Adrenal gland (tissue), 12 donors: ENCODE measurements around the gene IL5RA. TPM values are rescaled to one million over a fixed set of nuclear protein-coding genes. Genes with fewer than 3 reads are reported as not detected.

Experiments
- DNase-seq, 7 donors: peaks; one replicate each; pipeline ENCODE4 v3.0.0-alpha.2; 2019 to 2020
- H3K27ac ChIP-seq, 5 donors: fragments of 200-600 bp; sonication (generic) in 4 of 5; 1 replicate in 3 of 5; 2 replicates in 2 of 5; pipeline versions ENCODE4 v1.5.1 to v1.8.0; 2016 to 2020; ENCODE audit warnings: mild to moderate bottlenecking in 1 of 5
- H3K27me3 ChIP-seq: fragments of 200-600 bp; 2 replicates; pipeline ENCODE4 v1.8.0; 2021
- H3K36me3 ChIP-seq, 2 donors: fragments of 200-600 bp; replicated peaks in 1 of 2; 1 replicate in 1 of 2; 2 replicates in 1 of 2; pipeline versions ENCODE4 v1.5.1 to v1.8.0; 2018 to 2022
- H3K4me1 ChIP-seq, 2 donors: fragments of 200-600 bp; replicated peaks in 1 of 2; 1 replicate in 1 of 2; 2 replicates in 1 of 2; pipeline versions ENCODE4 v1.5.1 to v1.8.0; 2018 to 2021
- H3K4me3 ChIP-seq, 4 donors: fragments of 200-600 bp; sonication (generic) in 3 of 4; one replicate each; pipeline ENCODE4 v1.5.1; 2016 to 2018
- H3K9me3 ChIP-seq, 3 donors: fragments of 200-600 bp; sonication (generic) in 1 of 3; replicated peaks in 1 of 3; 1 replicate in 2 of 3; 2 replicates in 1 of 3; pipeline versions ENCODE4 v1.5.1 to v1.8.0; 2016 to 2021
- CTCF ChIP-seq, 6 experiments: fragments of 450-650 bp in 4 of 6; fragments of 200-600 bp in 2 of 6; sonication (generic) in 1 of 6; IDR thresholded peaks; 1 replicate in 5 of 6; 2 replicates in 1 of 6; pipeline versions ENCODE4 v1.5.1 to v1.8.0; 2016 to 2021; ENCODE audit warnings: antibody characterized with exemption in 6 of 6, mild to moderate bottlenecking in 2 of 6, moderate library complexity in 1 of 6
- POLR2A ChIP-seq, 2 donors: fragments of 450-650 bp; IDR thresholded peaks; one replicate each; pipeline ENCODE4 v1.6.1; 2017; ENCODE audit warnings: antibody characterized with exemption in 2 of 2, mild to moderate bottlenecking in 2 of 2, moderate library complexity in 1 of 2
- WGBS, 4 donors: extraction: QIAGEN DNeasy Blood & Tissue Kit in 2 of 4; methylation state at CpG; one replicate each; pipeline versions ENCODE4 v1.1.5 to v1.1.7; 2013 to 2017; 5-methylcytosine and 5-hydroxymethylcytosine counted together
- intact Hi-C, 2 donors: fragments of 100-400 bp; cut with DNase I; formaldehyde crosslinking; loops; one replicate each; pipeline versions ENCODE4 v1.14.1 to v1.15.0; 2022 to 2023
- polyA plus RNA-seq, 3 donors: library from polyadenylated mRNA; stranded (reverse); fragments of 200-250 nt in 2 of 3; fragments of 350-450 nt in 1 of 3; fragmentation: Illumina TruSeq in 1 of 3; extraction: RNeasy Lipid Tissue Mini Kit (QIAGEN cat#74804) in 1 of 3; gene quantifications; one replicate each; pipeline ENCODE4 v1.2.3, GENCODE V29; 2013 to 2014
- small RNA-seq, 2 donors: library from RNA; depleted of rRNA; stranded (forward); fragments of <200 nt; gene quantifications; one replicate each; pipeline ENCODE3, GENCODE V24; 2016
- total RNA-seq, 9 donors: library from RNA; depleted of rRNA in 4 of 9; stranded (reverse); fragments of >200 nt in 4 of 9; fragments of 120-200 nt in 1 of 9; fragmentation: NEBNext Ultra II Directional in 1 of 9; extraction: Animal tissue kit (Norgen Biotek cat#: 25700) in 1 of 9; gene quantifications; one replicate each; pipeline versions ENCODE4 v1.1.0 to v1.2.4, GENCODE V29; 2013 to 2023
- donor health status: healthy with polysubstance abuse.
- donor health status: Bipolar disorder and iron deficiency.
- donor health status: DM: yes; HTN: yes; CAD: no.
- donor health status: DM: no; HTN: no; CAD: no.
- donor health status: DM: no; HTN: no; CAD: no.
- donor health status: DM: yes; HTN: yes; CAD: no.

The IL5RA gene
- total and polyA plus RNA-seq, 12 donors, result under 0.01 to 0.18 (median 0.09) TPM; not detected in 6

GRCh38 chr3:3023111-3023745 lies 86.9 kb downstream of the IL5RA start:
- TF ChIP-seq CTCF (IDR thresholded peaks at IDR 0.05) (no peak), POLR2A (IDR thresholded peaks at IDR 0.05) (no peak)
- Histone ChIP-seq H3K4me1 (no peaks in the 10 kb centered on the region), H3K9me3 (no peaks in the 10 kb centered on the region), H3K36me3 (no peaks in the 10 kb centered on the region), H3K27ac (no peak overlapping the region), H3K27me3 (peaks cover 8% of the 10 kb centered on the region), H3K4me3 (no peak overlapping the region)
- intact Hi-C loops, result no loop called here
- WGBS, 4 donors, result 53 to 56% (median 54%) methylated on average over 7 of the region's 7 CpGs
- DNase-seq, result no peak

- DNase-seq, result no peak
- no peak overlapping the region for H3K27ac ChIP-seq
- peaks cover 8% of the 10 kb centered on the region for H3K27me3 ChIP-seq
- no peak overlapping the region for H3K4me3 ChIP-seq
- H3K4me1 ChIP-seq, result no peaks in the 10 kb centered on the region
- TF ChIP-seq POLR2A (IDR thresholded peaks at IDR 0.05) (no peak), CTCF (IDR thresholded peaks at IDR 0.05) (no peak)
- WGBS, 4 donors, result 78 to 87% (median 86%) methylated on average over 7 of the region's 7 CpGs
- no peaks in the 10 kb centered on the region for H3K36me3 ChIP-seq
- intact Hi-C loops, result no loop called here
- H3K9me3 ChIP-seq, result no peaks in the 10 kb centered on the region
Measured at GRCh38 chr3:3020209-3020608, 90.0 kb downstream of the IL5RA start.

Small RNAs within 50 kb of the gene (small RNA-seq; reads per million reads assigned to genes)
- 0 reads per million in 2 donors for gene RF00416

Other genes with a start within 250 kb of the IL5RA start
- gene TRNT1, start 16.6 kb upstream of the IL5RA start, total RNA-seq, result 10 to 100 TPM in 7 of 9 donors, 1 to 10 TPM in 2; 8.4 to 32.6 (median 17.9) TPM
- 10 to 100 TPM in 1 of 3 donors, 1 to 10 TPM in 2; 8.9 to 32.9 (median 9.4) TPM for gene TRNT1, start 16.6 kb upstream of the IL5RA start, polyA plus RNA-seq
- 10 to 100 TPM; 25.3 to 68.7 (median 51.1) TPM for gene CRBN, start 69.3 kb upstream of the IL5RA start, total RNA-seq
- 10 to 100 TPM; 24.8 to 32.3 (median 28.8) TPM for gene CRBN, start 69.3 kb upstream of the IL5RA start, polyA plus RNA-seq